Keratinocyte (primary cell): ENCODE data around the gene UBE2L6. TPM values are rescaled to one million over a fixed set of nuclear protein-coding genes. Genes with fewer than 3 reads are reported as not detected.

Experiments used
- DNase-seq: peaks from one replicate; pipeline ENCODE4 v3.0.0-alpha.2; 2011; ENCODE audit warnings: low read depth, missing footprints, low spot score
- FAIRE-seq: peaks from 2 replicates; lab custom pipeline; 2011; peaks lifted over from hg19 to GRCh38; lab: Jason Lieb, UNC
- H2AFZ ChIP-seq: 2 replicates; pipeline ENCODE4 v1.6.0; 2012; ENCODE audit warnings: low read length, control low read depth, inconsistent platforms; ENCODE audit not compliant: control insufficient read depth
- H3K27ac ChIP-seq: 2 replicates; pipeline ENCODE4 v1.5.1; 2011; ENCODE audit warnings: low read length; ENCODE audit not compliant: control insufficient read depth, insufficient read depth
- H3K27me3 ChIP-seq: 3 replicates; pipeline ENCODE4 v1.6.0; 2011; ENCODE audit warnings: low read length; ENCODE audit not compliant: control insufficient read depth, insufficient read depth; ENCODE audit errors: extremely low read depth
- H3K36me3 ChIP-seq, 2 experiments: 2 replicates in 1 of 2; 3 replicates in 1 of 2; pipeline ENCODE4 v1.5.1; 2011; ENCODE audit warnings: low read length in 2 of 2, mild to moderate bottlenecking in 1 of 2; ENCODE audit not compliant: control insufficient read depth in 2 of 2, insufficient read depth in 2 of 2; ENCODE audit errors: extremely low read depth in 1 of 2
- H3K4me1 ChIP-seq: 3 replicates; pipeline ENCODE4 v1.5.1; 2011; ENCODE audit warnings: low read length; ENCODE audit not compliant: control insufficient read depth, insufficient read depth; ENCODE audit errors: extremely low read depth
- H3K4me2 ChIP-seq: 3 replicates; pipeline ENCODE4 v1.6.0; 2011; ENCODE audit warnings: low read depth, low read length; ENCODE audit not compliant: control insufficient read depth, insufficient read depth; ENCODE audit errors: extremely low read depth
- H3K4me3 ChIP-seq, 3 experiments: fragments of 200-600 bp in 1 of 3; sonication (generic) in 1 of 3; 2 replicates in 2 of 3; 3 replicates in 1 of 3; pipeline ENCODE4 v1.5.1; 2011 to 2016; ENCODE audit warnings: low read length in 3 of 3, mild to moderate bottlenecking in 3 of 3, control low read depth in 2 of 3, inconsistent platforms in 1 of 3, low read depth in 1 of 3, mixed read lengths in 1 of 3, mixed run types in 1 of 3, moderate library complexity in 1 of 3; ENCODE audit not compliant: control insufficient read depth in 2 of 3, insufficient read depth in 2 of 3; ENCODE audit errors: extremely low read depth in 1 of 3
- H3K79me2 ChIP-seq: 2 replicates; pipeline ENCODE4 v1.6.0; 2012; ENCODE audit warnings: low read length; ENCODE audit not compliant: control insufficient read depth, insufficient read depth
- H3K9ac ChIP-seq: 3 replicates; pipeline ENCODE4 v1.6.0; 2011; ENCODE audit warnings: low read length; ENCODE audit not compliant: control insufficient read depth, insufficient read depth; ENCODE audit errors: extremely low read depth
- H3K9me1 ChIP-seq: 3 replicates; pipeline ENCODE4 v1.6.0; 2011; ENCODE audit warnings: low read length; ENCODE audit not compliant: control insufficient read depth, insufficient read depth; ENCODE audit errors: extremely low read depth
- H3K9me3 ChIP-seq: 2 replicates; pipeline ENCODE4 v1.5.1; 2012; ENCODE audit warnings: low read depth, low read length; ENCODE audit not compliant: control insufficient read depth
- H4K20me1 ChIP-seq: 3 replicates; pipeline ENCODE4 v1.6.0; 2011; ENCODE audit warnings: low read length; ENCODE audit not compliant: control insufficient read depth, insufficient read depth; ENCODE audit errors: extremely low read depth
- CTCF ChIP-seq, 3 experiments: IDR thresholded peaks in 1 of 3; conservative IDR thresholded peaks in 1 of 3; optimal IDR thresholded peaks in 1 of 3; 2 replicates in 2 of 3; 3 replicates in 1 of 3; pipeline versions ENCODE3 to v1.5.1; 2011; ENCODE audit warnings: low read length in 3 of 3, mild to moderate bottlenecking in 3 of 3, moderate library complexity in 2 of 3, control low read depth in 1 of 3, inconsistent platforms in 1 of 3; ENCODE audit not compliant: insufficient read depth in 2 of 3; ENCODE audit errors: extremely low read depth in 1 of 3
- EZH2 ChIP-seq: IDR thresholded peaks from one replicate; pipeline ENCODE4 v1.6.1; 2012; ENCODE audit warnings: inconsistent platforms, mild to moderate bottlenecking, low read length, moderate library complexity
- dilution Hi-C: fragments of 300-500 bp; cut with MboI; formaldehyde crosslinking; loops from one replicate; pipeline ENCODE4 v1.7.0; 2020; ENCODE audit warnings: low sequenced_read_pairs; ENCODE audit not compliant: extremely low pct_ligation_motif_present
- polyA plus RNA-seq, 5 experiments: library from polyadenylated mRNA; depleted of rRNA in 3 of 5; stranded (reverse) in 3 of 5; stranded (forward) in 1 of 5; unstranded in 1 of 5; fragments of >200 nt; gene quantifications; 1 replicate in 1 of 5; 2 replicates in 3 of 5; 3 replicates in 1 of 5; pipeline versions ENCODE4 v1.2.1 to v1.2.3, GENCODE V29; 2011 to 2012; ENCODE audit warnings: missing spikeins in 2 of 5, low read depth in 1 of 5, low replicate concordance in 1 of 5

The UBE2L6 gene
- polyA plus RNA-seq, 1 donor (not counting 4 experiments of a cell fraction or from before 2014, with no cell fraction given) = 56.6 TPM

- DNase-seq = no peak
Observed at GRCh38 chr11:57566905-57567514, 462 bp downstream of the UBE2L6 start.

GRCh38 chr11:57566005-57566904 lies 1.2 kb downstream of the UBE2L6 start:
- H3K27me3 ChIP-seq = no peaks in the 10 kb centered on the region
- H3K4me2 ChIP-seq = peak overlapping the region; percentile 100
- H3K79me2 ChIP-seq = peaks cover 18% of the 10 kb centered on the region
- H3K4me1 ChIP-seq = peaks cover 26% of the 10 kb centered on the region
- H3K27ac ChIP-seq = no peak overlapping the region
- peak overlapping the region; percentile 52 for H3K9ac ChIP-seq
- H4K20me1 ChIP-seq = no peaks in the 10 kb centered on the region
- DNase-seq (no peak), FAIRE-seq (peak; percentile 52)
- H3K36me3 ChIP-seq = no peaks in the 10 kb centered on the region
- no peaks in the 10 kb centered on the region for H3K9me3 ChIP-seq
- H2AFZ ChIP-seq = peak overlapping the region; percentile 51
- TF ChIP-seq CTCF (optimal IDR thresholded peaks at IDR 0.05 in 1 of 3, IDR thresholded peaks at IDR 0.05 in 1 of 3, conservative IDR thresholded peaks at IDR 0.05 in 1 of 3; ENCODE audit: extremely low read depth in 1 of 3, insufficient read depth in 2 of 3, low read length in 3 of 3) (no peak), EZH2 (no peak)
- dilution Hi-C loops = no loop called here
- peak overlapping the region; percentile 19 to 80 (median 65) for H3K4me3 ChIP-seq
- no peaks in the 10 kb centered on the region for H3K9me1 ChIP-seq

More at GRCh38 chr11:57566905-57567514, 462 bp downstream of the UBE2L6 start:
- H3K27me3 ChIP-seq = no peaks in the 10 kb centered on the region
- peak overlapping the region; percentile 100 for H3K4me2 ChIP-seq
- TF ChIP-seq EZH2 (no peak), CTCF (optimal IDR thresholded peaks at IDR 0.05 in 1 of 3, IDR thresholded peaks at IDR 0.05 in 1 of 3, conservative IDR thresholded peaks at IDR 0.05 in 1 of 3; ENCODE audit: extremely low read depth in 1 of 3, insufficient read depth in 2 of 3, low read length in 3 of 3) (no peak)
- no peaks in the 10 kb centered on the region for H3K9me1 ChIP-seq
- H3K4me1 ChIP-seq = peaks cover 26% of the 10 kb centered on the region
- FAIRE-seq = peak; percentile 36
- no peaks in the 10 kb centered on the region for H3K36me3 ChIP-seq
- dilution Hi-C loops = no loop called here
- H3K79me2 ChIP-seq = peaks cover 15% of the 10 kb centered on the region
- peak overlapping the region; percentile 47 for H3K27ac ChIP-seq
- no peaks in the 10 kb centered on the region for H3K9me3 ChIP-seq
- H2AFZ ChIP-seq = peak overlapping the region; percentile 95
- H3K9ac ChIP-seq = peak overlapping the region; percentile 66
- no peaks in the 10 kb centered on the region for H4K20me1 ChIP-seq
- peak overlapping the region; percentile 65 to 80 (median 77) for H3K4me3 ChIP-seq
